K562 (cell line): ENCODE measurements around the gene RNF32. TPM values are rescaled to one million over a fixed set of nuclear protein-coding genes. Genes with fewer than 3 reads are reported as not detected.
A peak's percentile ranks its signal among the peaks of the same experiment; 100 is the strongest.

Experiments used
- ATAC-seq: fragments of 200-7000 bp; cut with Tn5 transposase; 3 replicates; pipeline ENCODE4 v1.9.1; 2020; ENCODE audit warnings: moderate library complexity
- BruUV-seq: library from RNA; stranded (reverse); fragments of 400-500 nt; replicated peaks from 2 replicates; lab custom pipeline; 2021; lab: Mats Ljungman, UMichigan
- CTCF ChIA-PET: fragments of 300-600 bp; formaldehyde crosslinking; extraction: SDS; loops from one replicate; lab custom pipeline; 2021; ENCODE audit warnings: low intra/inter-chr PET ratio; lab: Yijun Ruan, JAX
- POLR2A ChIA-PET: fragments of 300-600, 350-650 bp; sonication (Branson Sonifier 250); formaldehyde crosslinking; extraction: SDS; loops from one replicate; lab custom pipeline; 2021; ENCODE audit warnings: antibody characterized with exemption, inconsistent platforms; lab: Yijun Ruan, JAX
- DNase-seq, 4 experiments: peaks; one replicate each; pipeline versions ENCODE4 v3.0.0 to v3.0.0-alpha.2; 2011 to 2018; ENCODE audit warnings: low spot score in 3 of 4, mixed read lengths in 3 of 4; ENCODE audit errors: extremely low read depth in 1 of 4
- FAIRE-seq: peaks from 2 replicates; lab custom pipeline; 2011; peaks lifted over from hg19 to GRCh38; lab: Jason Lieb, UNC
- H2AFZ ChIP-seq: 2 replicates; pipeline ENCODE4 v1.6.0; 2011; ENCODE audit warnings: low read depth, low read length, control low read depth, inconsistent platforms
- H3K27ac ChIP-seq: fragments of 200-600 bp; 3 replicates; pipeline ENCODE4 v1.8.0; 2011; ENCODE audit warnings: low read depth, mild to moderate bottlenecking, control low read depth, inconsistent platforms, low read length, moderate library complexity, mixed read lengths; ENCODE audit errors: extremely low read depth
- H3K27me3 ChIP-seq, 2 experiments: fragments of 300-600 bp in 1 of 2; 2 replicates in 1 of 2; 3 replicates in 1 of 2; pipeline versions ENCODE4 v1.6.0 to v1.8.0; 2011; ENCODE audit warnings: inconsistent platforms in 2 of 2, low read length in 2 of 2, mild to moderate bottlenecking in 1 of 2, mixed read lengths in 1 of 2, moderate library complexity in 1 of 2; ENCODE audit not compliant: control insufficient read depth in 2 of 2, insufficient read depth in 2 of 2
- H3K36me3 ChIP-seq: fragments of 300-600 bp; 3 replicates; pipeline ENCODE4 v1.8.0; 2011; ENCODE audit warnings: mild to moderate bottlenecking, low read length, inconsistent platforms; ENCODE audit not compliant: control insufficient read depth, insufficient read depth
- H3K4me1 ChIP-seq, 2 experiments: fragments of 200-600 bp in 1 of 2; replicated peaks in 1 of 2; 2 replicates in 1 of 2; 3 replicates in 1 of 2; pipeline versions ENCODE4 v1.5.1 to v1.8.0; 2011; ENCODE audit warnings: inconsistent platforms in 2 of 2, low read length in 2 of 2, mild to moderate bottlenecking in 1 of 2, mixed read lengths in 1 of 2, moderate library complexity in 1 of 2; ENCODE audit not compliant: control insufficient read depth in 2 of 2, insufficient read depth in 2 of 2
- H3K4me2 ChIP-seq: 2 replicates; pipeline ENCODE4 v1.6.1; 2011; ENCODE audit warnings: low read length, control low read depth, inconsistent platforms, mixed read lengths; ENCODE audit not compliant: insufficient read depth
- H3K4me3 ChIP-seq: fragments of 200-600 bp; sonication (generic), shearing (Covaris generic); 2 replicates; pipeline ENCODE4 v1.5.1; 2016; ENCODE audit warnings: control low read depth, inconsistent platforms
- H3K79me2 ChIP-seq: fragments of 200-600 bp; 3 replicates; pipeline ENCODE4 v1.8.0; 2011; ENCODE audit warnings: low read length, inconsistent platforms; ENCODE audit not compliant: control insufficient read depth, insufficient read depth
- H3K9ac ChIP-seq, 2 experiments: 2 replicates each; pipeline versions ENCODE4 v1.6.0 to v1.6.1; 2011; ENCODE audit warnings: low read depth in 2 of 2, low read length in 2 of 2, control low read depth in 1 of 2, inconsistent platforms in 1 of 2, mild to moderate bottlenecking in 1 of 2, mixed read lengths in 1 of 2; ENCODE audit not compliant: insufficient read depth in 1 of 2
- H3K9me1 ChIP-seq: one replicate; pipeline ENCODE4 v1.6.0; 2011; ENCODE audit warnings: inconsistent platforms, mild to moderate bottlenecking, low read length, moderate library complexity; ENCODE audit not compliant: control insufficient read depth, insufficient read depth
- H3K9me3 ChIP-seq: replicated peaks from 2 replicates; pipeline ENCODE4 v1.5.1; 2011; ENCODE audit warnings: low read depth, low read length, inconsistent platforms; ENCODE audit not compliant: control insufficient read depth, insufficient read depth
- H4K20me1 ChIP-seq: replicated peaks from 2 replicates; pipeline ENCODE4 v1.6.1; 2011; ENCODE audit warnings: low read length, inconsistent platforms, mixed read lengths; ENCODE audit not compliant: control insufficient read depth, insufficient read depth
- AFF1 ChIP-seq, 2 experiments: fragments of 450-650 bp; IDR thresholded peaks; 2 replicates each; pipeline ENCODE4 v1.6.1; 2018; ENCODE audit warnings: mild to moderate bottlenecking in 2 of 2, low read depth in 1 of 2; ENCODE audit not compliant: partially characterized antibody in 2 of 2
- E2F1 ChIP-seq: sonication (generic); formaldehyde crosslinking; IDR thresholded peaks from 2 replicates; pipeline ENCODE4 v1.8.1; 2023; ENCODE audit warnings: mild to moderate bottlenecking, missing genetic modification reagents, moderate library complexity
- MEIS2 ChIP-seq: fragments of 450-650 bp; IDR thresholded peaks from 2 replicates; pipeline ENCODE4 v1.6.1; 2014; ENCODE audit warnings: mild to moderate bottlenecking; ENCODE audit not compliant: partially characterized antibody
- MXD1 ChIP-seq: fragments of 250-450 bp; sonication (Bioruptor Pico); IDR thresholded peaks from 2 replicates; pipeline ENCODE4 v1.8.0; 2021; ENCODE audit warnings: borderline replicate concordance, mild to moderate bottlenecking, moderate library complexity; ENCODE audit not compliant: poor library complexity, severe bottlenecking
- NFE2 ChIP-seq: IDR thresholded peaks from 2 replicates; pipeline ENCODE4 v1.6.1; 2014; ENCODE audit warnings: antibody characterized with exemption, low read depth
- PKNOX1 ChIP-seq: fragments of 450-650 bp; IDR thresholded peaks from 2 replicates; pipeline ENCODE4 v1.6.1; 2016
- SMARCC2 ChIP-seq: fragments of 450-650 bp; IDR thresholded peaks from 2 replicates; pipeline ENCODE4 v1.6.1; 2017; ENCODE audit warnings: antibody characterized with exemption, moderate library complexity, mild to moderate bottlenecking, low read depth
- SNAPC5 ChIP-seq: fragments of 250-450 bp; sonication (Bioruptor Pico); IDR thresholded peaks from 2 replicates; pipeline ENCODE4 v1.8.0; 2021; ENCODE audit warnings: moderate library complexity, mild to moderate bottlenecking, inconsistent platforms
- ZNF165 ChIP-seq: fragments of 250-450 bp; sonication (Bioruptor Pico); IDR thresholded peaks from 2 replicates; pipeline ENCODE4 v1.4.0; 2020; ENCODE audit warnings: borderline replicate concordance
- ZNF175 ChIP-seq: fragments of 200-800 bp; sonication (Bioruptor generic); IDR thresholded peaks from 2 replicates; pipeline ENCODE4 v1.6.1; 2016; ENCODE audit warnings: low read depth, mild to moderate bottlenecking, missing genetic modification characterization, missing compliant biosample characterization
- ZNF263 ChIP-seq: sonication (generic); formaldehyde crosslinking; IDR thresholded peaks from 2 replicates; pipeline ENCODE4 v1.8.0; 2022; ENCODE audit warnings: mild to moderate bottlenecking, missing genetic modification reagents, borderline replicate concordance
- ZNF384 ChIP-seq: IDR thresholded peaks from 2 replicates; pipeline ENCODE4 v1.6.1; 2012; ENCODE audit warnings: low read depth, low read length, improper control_type of control experiment
- ZNF764 ChIP-seq: fragments of 250-450 bp; sonication (Bioruptor Pico); IDR thresholded peaks from 2 replicates; pipeline ENCODE4 v1.4.0; 2020; ENCODE audit warnings: low read depth, mild to moderate bottlenecking, moderate library complexity
- ZNF830 ChIP-seq: fragments of 250-450 bp; sonication (Bioruptor Pico); IDR thresholded peaks from 2 replicates; pipeline ENCODE4 v1.5.0; 2021; ENCODE audit warnings: mild to moderate bottlenecking
- WGBS: fragments of 100-300 bp; shearing (Covaris generic); methylation state at CpG from one replicate; pipeline ENCODE4 v1.1.6; 2016; ENCODE audit warnings: low coverage, mixed read lengths; ENCODE audit not compliant: insufficient coverage; ENCODE audit errors: missing lambda C conversion rate; 5-methylcytosine and 5-hydroxymethylcytosine counted together
- in situ Hi-C: fragments of 300-500 bp; cut with MboI; formaldehyde crosslinking; loops from 4 replicates; pipeline ENCODE4 v1.15.0; 2018; ENCODE audit warnings: inconsistent platforms, mixed read lengths
- intact Hi-C: fragments of 100-400 bp; cut with micrococcal nuclease; formaldehyde crosslinking; loops from 2 replicates; pipeline ENCODE4 v1.14.2; 2022
- polyA plus RNA-seq, 8 experiments: library from polyadenylated mRNA; depleted of rRNA in 4 of 8; stranded (reverse) in 5 of 8; unstranded in 3 of 8; fragments of >200 nt; fragmentation: Nextera tagmentation in 2 of 8; fragmentation: Illumina TruSeq in 1 of 8; extraction: Ambion mirVana in 2 of 8; extraction: Trizol in 1 of 8; gene quantifications; 2 replicates each; pipeline versions ENCODE4 v1.2.1 to v1.2.3, GENCODE V29; 2011 to 2014; ENCODE audit warnings: inconsistent platforms in 1 of 8, missing spikeins in 1 of 8
- total RNA-seq, 7 experiments: library from RNA; depleted of rRNA in 6 of 7; stranded (reverse); fragments of >200 nt in 6 of 7; fragmentation: Illumina TruSeq in 2 of 7; extraction: Trizol in 2 of 7; gene quantifications; 2 replicates each; pipeline versions ENCODE4 v1.2.1 to v1.2.3, GENCODE V29; 2011 to 2021; ENCODE audit warnings: low replicate concordance in 1 of 7

RNF32 gene
- total and polyA plus RNA-seq, 9 of the 15 experiments (the other 6 are each of a cell fraction or from before 2014, with no cell fraction given), result 2.6 to 7.0 (median 4.6) TPM

GRCh38 chr7:156614434-156615264 is 25.9 kb upstream of the RNF32 start:
- DNase-seq, result peak in 2 of 4 experiments; percentile 11 to 20
- Histone ChIP-seq H3K9me3 (no peaks in the 10 kb centered on the region), H4K20me1 (no peaks in the 10 kb centered on the region), H3K36me3 (no peaks in the 10 kb centered on the region), H3K79me2 (no peaks in the 10 kb centered on the region), H3K27me3 (peaks cover 3 to 39% of the 10 kb centered on the region in 2 experiments; a peak in 4 of 5 replicates), H3K27ac (no peak overlapping the region), H3K9ac (no peak overlapping the region), H3K4me1 (peaks cover 0 to 11% of the 10 kb centered on the region in 2 experiments; a peak in 3 of 5 replicates), H2AFZ (0 out of 2 replicates have a peak overlapping the region, but pooled peaks have one; percentile 18), H3K4me3 (no peak overlapping the region), H3K9me1 (no peaks in the 10 kb centered on the region), H3K4me2 (no peak overlapping the region)
- 26% methylated on average over 19 of the region's 19 CpGs for WGBS
- ChIA-PET CTCF (no interaction called here), POLR2A (interaction anchor here (0.7 to 2.0 kb wide), 3 partner anchors 12 to 27 kb away, joined by 4 to 5 read pairs (median 5); partner anchors contain the start of gene RNF32)
- intact Hi-C loops (no loop called here), in situ Hi-C loops (no loop called here)
- ATAC-seq, result peak; percentile 25
- FAIRE-seq, result peak; percentile 32
- no TSS peak for BruUV-seq
- TF ChIP-seq SMARCC2, result no peak
- peak; percentile 74 for TF ChIP-seq MEIS2
- TF ChIP-seq NFE2, result peak; percentile 52
- TF ChIP-seq AFF1 (IDR thresholded peaks at IDR 0.05; ENCODE audit: low read depth in 1 of 2, partially characterized antibody in 2 of 2), result no peak
- no peak for TF ChIP-seq ZNF165 (CRISPR knock-in tag)
- no peak for TF ChIP-seq SNAPC5 (CRISPR knock-in tag)
- no peak for TF ChIP-seq ZNF764
- no peak for TF ChIP-seq ZNF830
- TF ChIP-seq ZNF263 (CRISPR knock-in tag), result no peak
- no peak for TF ChIP-seq E2F1 (CRISPR knock-in tag)
- no peak for TF ChIP-seq MXD1 (CRISPR knock-in tag)
- peak; percentile 79 for TF ChIP-seq PKNOX1
- peak; percentile 88 for TF ChIP-seq ZNF384
- no peak for TF ChIP-seq ZNF175 (CRISPR knock-in tag)
